Fibroblast of upper back skin (primary cell): ENCODE results near the gene PRKAB1.
A peak's percentile ranks its signal among the peaks of the same experiment; 100 is the strongest.

ENCODE experiments used
- DNase-seq: peaks from one replicate; pipeline ENCODE4 v3.0.0-alpha.2; 2013

The PRKAB1 gene

DNA sequence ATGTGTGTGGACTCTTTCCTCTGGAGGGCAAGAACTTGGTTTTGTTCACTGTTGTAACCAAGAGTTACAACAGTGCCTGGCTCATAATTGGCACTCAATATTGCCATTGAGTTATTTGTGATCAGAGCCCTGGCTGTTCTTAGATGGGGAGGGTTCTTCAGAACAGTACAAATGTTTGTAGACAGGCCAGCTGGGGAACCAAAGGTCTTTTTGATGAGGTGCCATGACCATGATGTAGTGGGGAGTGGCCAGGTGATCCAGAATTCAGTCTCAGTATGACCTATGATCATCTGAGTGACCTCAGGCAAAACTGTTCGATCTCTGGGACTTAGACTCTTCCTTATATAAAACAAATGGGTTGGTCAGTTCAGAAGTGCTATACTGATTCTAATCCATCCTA lies 3.3 kb upstream of the PRKAB1 start:
- DNase-seq, result no peak

DNA sequence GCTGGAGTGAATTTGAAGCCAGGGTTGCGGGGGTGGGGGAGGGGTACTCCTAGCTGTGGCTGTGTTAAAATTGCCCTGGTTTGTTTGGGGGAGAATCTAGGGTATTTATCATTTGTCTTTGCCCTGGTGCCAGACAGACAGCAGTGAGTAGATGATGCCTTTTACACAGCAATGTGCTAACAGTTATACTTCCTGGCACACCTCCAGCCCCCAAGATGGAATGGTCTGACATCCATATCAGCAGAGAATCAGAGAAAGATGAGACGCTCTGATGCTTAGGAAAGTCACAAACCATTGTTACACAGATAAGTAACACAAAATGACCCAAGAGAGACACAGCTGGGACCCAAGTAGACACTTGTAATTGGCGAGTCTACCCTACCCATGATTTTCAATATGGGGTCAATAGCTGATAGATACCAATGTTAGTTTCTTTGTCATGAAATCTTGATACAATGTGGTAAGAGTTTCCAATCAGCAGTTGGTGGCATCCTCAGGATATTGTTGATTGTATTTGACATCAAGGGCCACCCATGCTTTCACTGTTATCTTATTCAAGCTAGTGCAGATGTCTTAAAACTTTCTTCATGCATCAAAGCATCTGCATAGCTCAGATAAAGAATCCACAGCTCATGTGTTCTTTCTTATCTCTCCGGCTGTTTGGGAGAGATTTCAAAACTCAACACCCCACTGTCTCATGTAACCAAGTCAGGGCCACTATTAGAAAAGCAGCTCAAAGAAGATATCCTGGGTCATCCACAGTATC lies 2.6 kb upstream of the PRKAB1 start:
- no peak for DNase-seq

- DNase-seq, result no peak
These were observed 1.6 kb upstream of the PRKAB1 start for GRCh38 chr12:119666226-119666795.

GRCh38 chr12:119666900-119667576 lies 895 bp upstream of the PRKAB1 start:
- no peak for DNase-seq

DNA sequence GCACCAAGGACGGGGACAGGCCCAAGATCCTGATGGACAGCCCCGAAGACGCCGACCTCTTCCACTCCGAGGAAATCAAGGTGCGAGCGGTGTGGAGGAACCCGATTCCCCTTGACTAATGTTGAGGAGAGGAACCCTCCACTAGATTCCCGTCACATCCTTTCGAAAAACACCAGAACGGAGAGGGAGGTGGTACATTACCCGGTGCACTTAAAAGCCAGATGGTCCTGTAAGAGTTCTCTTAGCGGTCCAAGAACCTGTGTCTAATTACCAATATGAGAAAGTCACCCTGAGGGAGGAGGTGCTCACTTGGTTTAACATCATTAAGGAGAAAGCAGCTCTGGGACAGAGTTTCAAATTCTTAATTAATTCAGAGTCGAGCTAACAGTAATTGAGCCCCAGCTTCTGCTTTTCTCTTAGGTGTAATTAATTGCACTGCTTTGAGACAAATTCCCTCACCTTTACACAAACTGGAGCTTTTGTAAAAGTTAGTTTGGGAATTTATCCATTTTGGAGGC lies 450 bp downstream of the PRKAB1 start:
- DNase-seq, result no peak

GRCh38 chr12:119669744-119670472 lies 2.0 kb downstream of the PRKAB1 start:
- DNase-seq, result no peak

DNA sequence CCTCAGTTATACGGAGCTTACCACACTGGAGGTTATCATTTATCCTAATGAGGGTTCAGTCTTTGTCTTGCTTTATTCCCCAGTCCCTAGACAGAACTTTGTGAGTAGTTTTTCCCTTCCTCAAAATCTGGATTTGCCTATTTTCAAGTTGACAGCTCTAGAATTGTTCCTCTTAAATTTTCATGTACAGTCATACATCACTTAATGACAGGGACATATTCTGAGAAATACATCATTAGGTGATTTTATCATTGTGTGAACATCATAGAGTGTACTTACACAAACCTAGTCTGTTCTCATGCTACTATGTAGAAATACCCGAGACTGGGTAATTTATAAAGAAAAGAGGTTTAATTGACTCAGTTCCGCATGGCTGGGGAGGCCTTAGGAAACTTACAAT lies 3.1 kb downstream of the PRKAB1 start:
- DNase-seq, result no peak

GRCh38 chr12:119672194-119672593 lies 4.3 kb downstream of the PRKAB1 start:
- DNase-seq, result no peak

DNA sequence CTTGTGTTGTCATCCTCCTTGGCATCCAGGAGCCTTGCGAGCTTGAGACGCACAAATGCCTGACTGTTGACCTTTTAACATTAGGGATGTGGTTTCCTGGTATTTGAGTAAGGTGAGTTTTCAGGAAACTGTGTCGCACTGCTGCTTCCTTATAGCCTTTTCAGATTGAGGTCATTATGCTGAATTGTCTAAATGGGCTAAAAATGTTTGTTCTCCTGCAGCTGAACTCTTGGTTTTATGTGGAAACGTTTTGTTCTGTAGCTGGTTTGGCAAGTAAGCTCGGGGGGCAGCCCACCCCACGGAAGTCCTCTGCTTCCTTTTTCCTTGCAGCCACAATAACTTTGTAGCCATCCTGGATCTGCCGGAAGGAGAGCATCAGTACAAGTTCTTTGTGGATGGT lies 5.7 kb downstream of the PRKAB1 start:
- no peak for DNase-seq

GRCh38 chr12:119674560-119674959 lies 6.6 kb downstream of the PRKAB1 start:
- no peak for DNase-seq

DNA sequence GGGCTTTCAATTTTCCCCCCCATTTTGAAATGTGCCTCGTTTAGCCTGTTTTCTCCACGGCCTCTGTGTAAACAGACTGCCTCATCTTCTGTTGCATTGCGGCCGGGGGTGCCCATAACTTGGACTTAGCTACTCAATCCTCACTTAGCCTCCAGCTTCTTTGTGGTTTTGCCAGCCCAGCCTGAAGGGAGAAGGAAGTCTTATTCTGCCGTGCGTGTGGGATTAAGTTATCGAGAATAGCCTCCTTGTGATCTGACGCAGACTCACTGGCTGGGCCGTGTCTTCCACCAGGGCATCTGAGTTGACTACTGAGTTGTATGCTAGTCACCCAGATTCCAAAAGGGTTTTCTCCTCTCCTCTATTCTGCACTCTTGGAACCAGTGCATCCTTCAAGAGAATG lies 8.1 kb downstream of the PRKAB1 start:
- no peak for DNase-seq

DNA sequence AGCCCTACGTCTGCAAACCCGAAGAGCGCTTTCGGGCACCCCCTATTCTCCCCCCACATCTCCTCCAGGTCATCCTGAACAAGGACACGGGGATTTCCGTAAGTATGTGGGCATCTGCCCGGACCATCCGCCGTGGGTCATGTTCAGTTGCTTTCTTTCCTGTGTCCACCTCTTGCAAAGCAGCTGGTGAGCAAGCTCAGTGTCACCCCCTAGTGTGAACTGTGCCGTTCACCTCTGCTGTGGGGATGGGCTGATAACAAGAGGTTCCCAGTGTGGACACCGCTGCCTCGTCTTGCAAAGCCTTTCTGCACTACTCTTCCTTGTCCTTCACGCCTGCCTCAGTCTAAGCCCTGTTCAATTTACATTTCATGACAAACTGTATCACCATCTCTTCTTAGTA lies 8.6 kb downstream of the PRKAB1 start:
- no peak for DNase-seq

DNA sequence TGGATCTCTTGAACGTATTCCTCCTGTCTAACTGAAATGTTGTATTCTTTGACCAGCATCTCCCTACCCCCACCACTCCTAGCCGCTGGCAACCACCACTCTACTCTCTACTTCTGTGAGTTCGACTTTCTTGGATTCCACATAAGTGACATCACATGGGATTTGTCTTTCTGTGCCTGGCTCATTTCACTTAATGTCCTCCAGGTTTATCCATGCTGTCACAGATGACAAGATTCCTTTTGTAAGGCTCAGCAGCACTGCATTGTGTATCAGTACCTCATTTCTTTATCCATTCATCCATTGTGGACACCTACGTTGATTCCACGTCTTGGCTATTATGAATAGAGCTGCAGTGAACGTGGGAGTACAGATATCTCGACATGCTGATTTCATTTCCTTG lies 10.5 kb downstream of the PRKAB1 start:
- no peak for DNase-seq

- DNase-seq, result no peak
These were observed 11.1 kb downstream of the PRKAB1 start for GRCh38 chr12:119679081-119679480.

DNA sequence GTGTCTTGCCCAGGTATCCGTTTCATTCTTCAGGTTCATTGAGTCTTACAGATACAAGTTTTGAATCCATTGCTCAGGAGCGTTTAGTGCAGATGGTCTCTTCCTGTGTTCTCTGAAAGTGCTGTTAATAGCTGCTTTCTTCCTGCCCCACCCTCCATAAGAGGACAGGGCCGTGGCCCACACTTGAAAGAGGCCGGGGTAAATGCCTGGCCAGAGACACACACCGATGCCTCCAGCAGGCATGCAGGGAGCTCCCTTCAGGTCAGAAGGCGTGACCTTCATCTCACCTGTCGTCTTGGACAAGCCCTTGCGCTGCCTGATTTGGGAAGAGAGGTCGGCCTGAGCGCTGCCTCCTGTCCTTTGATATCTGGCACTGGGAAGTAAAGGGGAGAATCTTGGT lies 11.6 kb downstream of the PRKAB1 start:
- DNase-seq, result no peak

DNA sequence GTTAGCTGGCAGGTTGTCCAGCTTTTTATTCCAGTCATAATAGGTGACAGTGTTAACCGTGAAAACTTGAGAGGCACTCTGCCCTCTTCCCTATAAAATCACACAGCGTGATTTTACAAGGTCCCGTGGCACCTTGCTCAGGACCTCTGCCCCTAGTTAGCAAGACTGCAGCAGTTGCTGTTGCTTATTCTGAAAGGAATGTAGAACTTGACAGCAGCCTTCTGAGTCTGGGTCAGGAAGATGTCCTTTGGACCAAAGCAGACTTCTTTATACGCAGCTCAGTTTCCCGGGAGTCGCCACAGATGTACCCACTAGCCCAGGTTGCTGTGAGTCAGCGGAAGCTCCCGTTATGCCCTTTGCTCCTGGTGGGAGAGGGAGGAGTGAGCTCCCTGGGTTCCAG lies 13.2 kb downstream of the PRKAB1 start:
- DNase-seq, result no peak

DNA sequence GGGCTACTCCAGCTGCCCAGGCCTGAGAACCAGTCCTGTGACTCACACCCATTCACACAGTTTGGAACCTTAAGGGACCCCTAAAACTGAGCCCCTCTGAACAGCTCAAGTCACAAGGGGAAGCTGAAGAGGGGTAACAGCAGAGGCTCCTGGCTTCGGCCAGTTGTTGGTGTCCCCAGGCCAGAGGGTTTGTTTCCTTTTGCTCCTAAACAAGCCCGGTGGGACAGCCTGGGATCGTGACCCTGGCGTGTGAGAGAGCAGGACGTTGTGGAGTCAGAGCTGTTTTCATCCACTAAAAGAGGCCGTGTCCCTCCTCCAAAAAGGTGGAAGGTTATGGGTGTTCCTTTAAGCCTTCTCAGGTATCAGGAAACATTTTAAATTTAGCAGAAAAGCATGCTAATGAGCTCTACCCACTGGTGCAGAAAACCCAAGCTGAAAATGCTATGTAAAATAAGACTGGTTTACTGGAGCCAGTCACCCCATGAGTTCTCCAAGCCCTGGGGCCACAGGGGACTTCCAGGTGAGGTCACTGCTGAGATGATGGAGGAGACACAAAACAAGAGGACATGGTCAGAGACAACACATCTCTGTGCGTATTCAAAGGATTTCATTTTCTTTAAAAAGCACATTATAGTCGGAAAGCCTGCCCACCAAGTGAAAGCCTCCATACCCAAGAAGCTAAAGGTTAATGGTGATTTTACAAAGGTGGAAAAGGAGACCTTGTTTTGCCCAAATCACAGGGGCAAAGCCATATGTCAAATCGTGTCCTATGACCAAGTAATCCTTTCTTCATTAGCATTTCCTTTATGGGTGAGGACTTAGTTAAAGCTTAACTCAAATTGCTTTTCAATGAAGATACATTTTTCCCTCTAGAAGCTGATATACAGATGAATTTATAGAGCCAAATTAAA lies 14.1 kb downstream of the PRKAB1 start:
- no peak for DNase-seq

DNA sequence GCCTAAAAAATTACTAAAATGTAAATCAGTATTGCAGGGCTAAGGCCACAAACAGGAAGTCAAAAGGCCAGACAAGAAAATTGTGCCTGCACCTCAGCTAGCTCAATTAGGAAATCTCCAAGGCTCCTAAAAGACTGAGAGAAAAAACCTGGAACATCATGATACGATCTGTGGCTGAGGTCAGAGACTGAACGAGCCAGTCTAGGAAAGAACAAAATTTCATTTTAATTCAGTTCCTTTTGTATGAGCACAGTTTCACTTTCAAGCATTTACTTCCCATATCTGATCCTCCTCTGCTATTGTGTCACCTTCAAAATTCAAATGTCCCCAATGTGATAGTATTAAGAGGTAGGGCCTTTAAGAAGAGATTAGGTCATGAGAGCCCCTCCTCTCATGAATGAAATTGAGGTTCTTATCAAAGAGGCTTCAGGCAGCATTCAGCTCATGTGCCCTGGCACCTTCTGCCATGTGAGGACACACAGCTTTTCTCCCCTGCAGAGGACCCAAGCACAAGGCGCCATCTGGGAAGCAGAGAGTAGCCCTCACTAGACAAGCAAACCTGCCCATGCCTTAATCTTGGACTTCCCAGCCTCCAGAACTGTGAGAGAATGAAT lies 14.8 kb downstream of the PRKAB1 start:
- DNase-seq, result no peak

GRCh38 chr12:119683413-119683812 lies 15.5 kb downstream of the PRKAB1 start:
- peak; percentile 41 for DNase-seq

- DNase-seq, result no peak
These were observed 15.9 kb downstream of the PRKAB1 start for GRCh38 chr12:119683816-119684215.

GRCh38 chr12:119684711-119685369 lies 16.9 kb downstream of the PRKAB1 start:
- DNase-seq, result peak; percentile 27
